ENCODE results near the gene CNNM3.

- TF ChIP-seq CTCF (IDR thresholded peaks at IDR 0.05; ENCODE audit: low read depth, low read length) (no peak), POLR2A (IDR thresholded peaks at IDR 0.05; ENCODE audit: extremely low read depth, insufficient read length) (no peak), MAX (IDR thresholded peaks at IDR 0.05; ENCODE audit: low read depth, low read length) (no peak), MYC (IDR thresholded peaks at IDR 0.05; ENCODE audit: low read depth, low read length) (no peak)
Observed at GRCh38 chr2:96801786-96802595, 14.1 kb upstream of the CNNM3 start.

Data from NB4 (cell line).